Prostate gland (tissue), 2 donors: Measurements from ENCODE around the gene ISOC2.

Experiments used
- CTCF ChIP-seq, 4 experiments: fragments of 200-600 bp in 2 of 4; fragments of 450-650 bp in 2 of 4; sonication (generic) in 2 of 4; IDR thresholded peaks; 1 replicate in 3 of 4; 2 replicates in 1 of 4; pipeline ENCODE4 v1.5.1; 2016 to 2019; ENCODE audit warnings: antibody characterized with exemption in 4 of 4, mild to moderate bottlenecking in 2 of 4, moderate library complexity in 2 of 4
- POLR2A ChIP-seq: fragments of 450-650 bp; IDR thresholded peaks from one replicate; pipeline ENCODE4 v1.6.1; 2016; ENCODE audit warnings: antibody characterized with exemption, mild to moderate bottlenecking
- POLR2AphosphoS5 ChIP-seq: sonication (generic); formaldehyde crosslinking; IDR thresholded peaks from one replicate; pipeline ENCODE4 v1.6.1; 2017; ENCODE audit warnings: antibody characterized with exemption

DNA sequence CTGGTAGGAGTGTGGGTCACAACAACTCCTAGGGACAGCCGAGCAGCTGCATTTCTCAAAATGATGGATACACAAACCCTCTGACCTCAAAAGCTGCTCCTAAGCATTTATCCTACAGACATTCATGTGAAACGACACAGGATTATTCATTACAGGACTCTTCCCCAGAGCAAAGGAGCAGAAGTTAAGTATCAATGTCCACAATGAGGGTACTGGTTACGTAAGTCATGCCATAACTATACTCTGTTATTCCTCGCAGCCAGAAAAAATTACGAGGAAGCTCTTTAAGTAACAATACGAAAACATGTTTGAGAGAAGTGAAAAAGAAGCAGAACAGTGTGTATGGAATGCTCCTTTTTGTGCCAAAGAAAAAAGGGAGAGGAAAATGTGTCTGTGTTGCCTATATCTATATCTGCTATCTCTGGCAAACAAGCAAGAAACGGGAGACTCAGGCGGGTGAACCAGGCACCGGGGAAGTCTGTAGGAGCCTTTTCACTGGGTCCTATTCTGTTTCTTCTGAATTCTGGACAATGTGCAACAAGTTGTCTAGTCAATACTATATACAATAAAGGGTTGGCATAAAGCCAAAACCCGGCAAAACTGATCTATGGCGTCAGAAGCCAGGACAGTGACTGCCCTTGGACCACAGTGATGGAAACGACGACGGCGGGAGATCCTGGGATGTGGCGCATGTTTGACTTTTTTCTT is 1.3 kb downstream of the ISOC2 start:
- no peak for TF ChIP-seq CTCF (IDR thresholded peaks at IDR 0.05)
- no peak for TF ChIP-seq POLR2AphosphoS5
- peak; percentile 12 for TF ChIP-seq POLR2A
